ENCODE measurements around the gene PLXDC2. TPM values are rescaled to one million over a fixed set of nuclear protein-coding genes. Genes with fewer than 3 reads are reported as not detected.

Gene PLXDC2
- total RNA-seq, 1 experiment from 2014 or later = 38.7 TPM

DNA sequence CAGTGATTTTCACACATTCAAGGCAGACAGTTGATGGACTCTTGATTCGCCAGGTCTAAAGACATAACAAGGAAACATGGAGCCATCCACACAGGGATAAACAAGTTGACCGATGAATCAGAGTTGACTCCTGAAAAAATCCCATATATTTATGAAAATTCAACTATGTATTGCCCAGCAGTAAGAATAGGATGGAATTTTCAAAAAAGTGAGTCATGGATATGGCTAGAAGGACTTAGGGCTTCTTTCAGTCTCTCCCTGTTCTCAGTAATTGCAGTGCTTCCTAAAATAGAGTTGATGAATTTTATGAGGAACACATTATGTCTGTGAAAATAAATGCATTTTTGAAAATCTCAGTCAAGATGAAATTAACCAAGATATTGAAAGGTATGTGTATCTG is 301.2 kb downstream of the PLXDC2 start:
- H3K4me1 ChIP-seq (ENCODE audit: insufficient read depth, low read length) = peaks cover 16% of the 10 kb centered on the region; the same call in 1 of the 2 replicates
- H2BK15ac ChIP-seq (ENCODE audit: low read depth, low read length) = no peak overlapping the region
- TF ChIP-seq, protein P1, sequence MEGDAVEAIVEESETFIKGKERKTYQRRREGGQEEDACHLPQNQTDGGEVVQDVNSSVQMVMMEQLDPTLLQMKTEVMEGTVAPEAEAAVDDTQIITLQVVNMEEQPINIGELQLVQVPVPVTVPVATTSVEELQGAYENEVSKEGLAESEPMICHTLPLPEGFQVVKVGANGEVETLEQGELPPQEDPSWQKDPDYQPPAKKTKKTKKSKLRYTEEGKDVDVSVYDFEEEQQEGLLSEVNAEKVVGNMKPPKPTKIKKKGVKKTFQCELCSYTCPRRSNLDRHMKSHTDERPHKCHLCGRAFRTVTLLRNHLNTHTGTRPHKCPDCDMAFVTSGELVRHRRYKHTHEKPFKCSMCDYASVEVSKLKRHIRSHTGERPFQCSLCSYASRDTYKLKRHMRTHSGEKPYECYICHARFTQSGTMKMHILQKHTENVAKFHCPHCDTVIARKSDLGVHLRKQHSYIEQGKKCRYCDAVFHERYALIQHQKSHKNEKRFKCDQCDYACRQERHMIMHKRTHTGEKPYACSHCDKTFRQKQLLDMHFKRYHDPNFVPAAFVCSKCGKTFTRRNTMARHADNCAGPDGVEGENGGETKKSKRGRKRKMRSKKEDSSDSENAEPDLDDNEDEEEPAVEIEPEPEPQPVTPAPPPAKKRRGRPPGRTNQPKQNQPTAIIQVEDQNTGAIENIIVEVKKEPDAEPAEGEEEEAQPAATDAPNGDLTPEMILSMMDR (conservative IDR thresholded peaks at IDR 0.05) = no peak
- H2BK12ac ChIP-seq (ENCODE audit: insufficient read length, low read depth, low read length) = no peak overlapping the region
- no peak overlapping the region for H2AFZ ChIP-seq (ENCODE audit: low read length)
- H3K23me2 ChIP-seq (ENCODE audit: insufficient read length, low read depth, low read length, poor library complexity, severe bottlenecking) = no peaks in the 10 kb centered on the region
- Mint-ChIP-seq H3K4me3 (no peak overlapping the region), H3K27me3 (ENCODE audit: low read depth) (peaks cover 2% of the 10 kb centered on the region), H3K27ac (no peak overlapping the region), H3K4me1 (peaks cover 62 to 70% of the 10 kb centered on the region in 2 experiments), H3K36me3 (ENCODE audit: insufficient read depth in 1 of 3, low read depth in 3 of 3) (peaks cover 6 to 12% (median 9%) of the 10 kb centered on the region in 3 experiments), H3K9me3 (peaks cover 0 to 6% of the 10 kb centered on the region in 2 experiments; a peak in 3 of 5 replicates)
- no peak overlapping the region for H3T11ph ChIP-seq (ENCODE audit: low read length)
- no peak overlapping the region for H3K4ac ChIP-seq (ENCODE audit: low read depth, low read length)
- no peak overlapping the region for H3K9ac ChIP-seq (ENCODE audit: extremely low read depth, insufficient read length, low read length)
- no peak overlapping the region for H3K23ac ChIP-seq (ENCODE audit: insufficient read length, low read depth, low read length)
- no peak overlapping the region for H2AK5ac ChIP-seq (ENCODE audit: insufficient read length, low read length)
- peak overlapping the region; percentile 64 for H2BK5ac ChIP-seq (ENCODE audit: insufficient read length, low read length)
- H2BK20ac ChIP-seq (ENCODE audit: low read depth, low read length, poor library complexity, severe bottlenecking) = no peak overlapping the region
- no peaks in the 10 kb centered on the region for H3K79me2 ChIP-seq (ENCODE audit: insufficient read depth, low read length)
- no peaks in the 10 kb centered on the region for H4K20me1 ChIP-seq (ENCODE audit: control insufficient read depth, insufficient read depth, insufficient read length)
- H3K4me2 ChIP-seq (ENCODE audit: insufficient read depth, insufficient read length, low read length) = no peak overlapping the region
- H3K27ac ChIP-seq (ENCODE audit: insufficient read length, low read depth, low read length) = no peak overlapping the region
- H4K5ac ChIP-seq (ENCODE audit: insufficient read length, low read depth, low read length) = no peak overlapping the region
- no peak for DNase-seq
- no peak overlapping the region for H4K8ac ChIP-seq (replicated peaks; ENCODE audit: insufficient read length, low read depth, low read length)
- no peak overlapping the region for H4K91ac ChIP-seq (ENCODE audit: insufficient read length, low read depth, low read length)
- H3K14ac ChIP-seq (ENCODE audit: insufficient read depth, low read length) = no peak overlapping the region
- no peaks in the 10 kb centered on the region for H3K79me1 ChIP-seq (ENCODE audit: insufficient read depth, low read depth, low read length, poor library complexity, severe bottlenecking)
- no CpG with 5 or more reads among the region's 2 CpGs for WGBS (ENCODE audit: extremely low coverage, insufficient read length, low lambda C conversion rate)
- H3K18ac ChIP-seq (ENCODE audit: insufficient read length, low read depth, low read length) = no peak overlapping the region
- H3K9me3 ChIP-seq (ENCODE audit: control insufficient read depth, low read depth, low read length) = no peaks in the 10 kb centered on the region
- H2BK120ac ChIP-seq (ENCODE audit: low read depth, low read length, poor library complexity, severe bottlenecking) = no peak overlapping the region
- H3K27me3 ChIP-seq (ENCODE audit: insufficient read depth, low read length) = no peaks in the 10 kb centered on the region
- H3K56ac ChIP-seq (ENCODE audit: insufficient read length, low read depth, low read length) = no peak overlapping the region

Measured in H9 (cell line).